Cardiac fibroblast (primary cell): ENCODE results near the gene MGLL.

Source experiments
- DNase-seq, 2 donors: peaks; one replicate each; pipeline versions ENCODE4 v3.0.0 to v3.0.0-alpha.2; 2010; ENCODE audit warnings: low read depth in 2 of 2
- H3K4me3 ChIP-seq, 2 donors: replicated peaks in 1 of 2; 1 replicate in 1 of 2; 2 replicates in 1 of 2; pipeline ENCODE4 v1.5.1; 2011; ENCODE audit warnings: low read depth in 2 of 2, low read length in 2 of 2, mild to moderate bottlenecking in 2 of 2, moderate library complexity in 1 of 2
- TF ChIP-seq, protein P1 (sequence below): IDR thresholded peaks from one replicate; pipeline ENCODE4 v1.5.1; 2011; ENCODE audit warnings: low read depth, mild to moderate bottlenecking, low read length, inconsistent platforms

The MGLL gene

DNA sequence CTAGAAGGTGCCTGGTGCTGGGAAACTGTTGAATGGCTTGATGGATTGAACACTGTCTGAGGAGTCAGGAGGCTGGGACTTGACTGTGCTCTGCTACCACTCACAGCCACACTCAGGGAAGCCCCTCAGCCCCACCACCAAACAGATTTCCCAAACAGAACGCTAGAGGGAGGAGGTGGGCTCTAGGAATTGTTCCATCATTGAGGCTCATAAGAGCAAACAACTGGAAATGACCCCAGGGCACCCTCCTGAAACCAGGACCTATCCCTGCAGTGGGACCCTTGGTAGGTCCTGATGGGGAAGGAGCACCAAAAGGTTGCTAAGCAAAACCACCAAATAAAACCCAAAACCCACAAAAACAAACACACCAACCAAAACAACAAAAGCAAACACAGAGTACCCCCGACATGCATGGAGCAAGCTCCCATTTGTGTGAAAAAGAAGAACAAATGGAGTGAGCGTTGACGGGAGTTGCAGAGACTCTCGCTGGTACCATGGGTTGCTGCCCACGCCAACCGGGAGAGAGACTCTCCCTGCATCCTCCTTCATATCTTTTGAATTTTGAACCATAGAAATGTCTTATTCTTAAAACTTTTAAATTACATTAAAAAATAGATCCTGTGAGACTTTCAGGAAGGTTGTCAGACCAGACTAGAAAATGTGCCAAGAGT lies 103.9 kb downstream of the MGLL start:
- no peak overlapping the region for H3K4me3 ChIP-seq
- TF ChIP-seq, protein P1, sequence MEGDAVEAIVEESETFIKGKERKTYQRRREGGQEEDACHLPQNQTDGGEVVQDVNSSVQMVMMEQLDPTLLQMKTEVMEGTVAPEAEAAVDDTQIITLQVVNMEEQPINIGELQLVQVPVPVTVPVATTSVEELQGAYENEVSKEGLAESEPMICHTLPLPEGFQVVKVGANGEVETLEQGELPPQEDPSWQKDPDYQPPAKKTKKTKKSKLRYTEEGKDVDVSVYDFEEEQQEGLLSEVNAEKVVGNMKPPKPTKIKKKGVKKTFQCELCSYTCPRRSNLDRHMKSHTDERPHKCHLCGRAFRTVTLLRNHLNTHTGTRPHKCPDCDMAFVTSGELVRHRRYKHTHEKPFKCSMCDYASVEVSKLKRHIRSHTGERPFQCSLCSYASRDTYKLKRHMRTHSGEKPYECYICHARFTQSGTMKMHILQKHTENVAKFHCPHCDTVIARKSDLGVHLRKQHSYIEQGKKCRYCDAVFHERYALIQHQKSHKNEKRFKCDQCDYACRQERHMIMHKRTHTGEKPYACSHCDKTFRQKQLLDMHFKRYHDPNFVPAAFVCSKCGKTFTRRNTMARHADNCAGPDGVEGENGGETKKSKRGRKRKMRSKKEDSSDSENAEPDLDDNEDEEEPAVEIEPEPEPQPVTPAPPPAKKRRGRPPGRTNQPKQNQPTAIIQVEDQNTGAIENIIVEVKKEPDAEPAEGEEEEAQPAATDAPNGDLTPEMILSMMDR: no peak
- DNase-seq: no peak

DNA sequence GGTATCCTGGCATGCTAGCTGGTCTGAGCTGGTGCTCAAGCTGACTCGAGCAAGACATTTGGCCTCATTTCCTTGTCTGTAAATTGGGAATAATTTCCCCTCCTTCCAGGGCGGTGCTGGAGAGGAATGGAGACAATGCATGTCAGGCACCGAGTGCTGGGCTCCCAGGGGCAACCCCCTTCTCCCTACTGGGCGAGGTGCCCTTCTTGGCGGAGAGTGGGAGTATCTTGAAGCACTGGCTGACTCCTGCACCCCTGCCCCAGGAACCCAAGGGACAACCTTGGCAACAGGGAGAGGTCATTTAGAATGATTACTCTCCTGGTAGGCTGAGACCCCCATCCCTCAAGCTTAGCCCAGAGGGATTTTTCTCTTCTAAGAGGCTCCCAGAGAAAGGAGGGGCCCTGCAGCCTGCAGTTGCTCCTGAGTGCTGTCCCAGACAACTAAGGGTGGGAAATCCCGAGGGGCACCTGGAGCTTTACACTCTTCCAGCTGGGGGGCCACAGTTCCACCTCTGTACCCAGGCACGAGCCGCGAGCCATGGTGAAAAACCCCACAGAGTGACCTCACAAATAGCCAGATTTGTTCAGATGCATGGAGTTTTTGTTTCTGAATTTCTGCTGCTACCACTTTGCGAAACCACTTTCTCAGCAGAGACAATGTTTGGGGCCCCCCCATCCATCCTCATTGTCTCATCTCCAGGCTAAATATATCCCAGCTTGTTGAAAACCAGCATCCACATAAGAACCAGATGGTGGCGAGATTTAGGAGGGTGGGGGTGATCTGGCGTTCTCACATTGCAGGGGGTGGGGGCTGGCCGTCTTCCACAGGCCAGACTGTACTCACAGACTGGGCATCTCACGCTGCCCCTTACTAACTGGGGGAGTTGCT lies 104.7 kb downstream of the MGLL start:
- H3K4me3 ChIP-seq: no peak overlapping the region
- DNase-seq: no peak
- TF ChIP-seq, protein P1: no peak

GRCh38 chr3:127716384-127716783 lies 105.9 kb downstream of the MGLL start:
- DNase-seq: no peak
- TF ChIP-seq, protein P1: no peak
- H3K4me3 ChIP-seq: no peak overlapping the region

GRCh38 chr3:127715532-127715931 lies 106.8 kb downstream of the MGLL start:
- H3K4me3 ChIP-seq: no peak overlapping the region
- TF ChIP-seq, protein P1: no peak
- DNase-seq: no peak

DNA sequence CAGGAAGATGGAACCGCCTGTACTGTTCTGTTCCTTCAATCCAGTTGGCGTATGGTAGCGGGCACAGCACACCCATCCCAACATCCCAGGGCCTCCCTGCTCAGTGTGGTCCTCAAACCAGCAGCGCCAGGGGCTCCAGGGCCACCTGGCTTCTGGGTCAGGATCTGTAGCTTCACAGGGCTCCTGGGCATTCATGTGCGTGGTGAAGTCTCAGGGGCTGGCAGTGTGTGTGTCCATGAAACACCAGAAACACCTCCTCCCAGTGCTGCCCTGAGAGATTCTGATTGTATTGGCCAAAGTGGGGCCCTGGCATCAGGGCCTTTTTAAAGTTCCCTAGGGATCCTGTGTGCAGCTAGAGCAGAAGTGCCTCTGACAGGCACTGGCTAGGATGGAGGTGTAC lies 107.4 kb downstream of the MGLL start:
- H3K4me3 ChIP-seq: no peak overlapping the region
- no peak for DNase-seq
- TF ChIP-seq, protein P1: no peak

GRCh38 chr3:127714125-127714571 lies 108.2 kb downstream of the MGLL start:
- no peak overlapping the region for H3K4me3 ChIP-seq
- DNase-seq: peak in 1 of 2 donors; percentile 47
- TF ChIP-seq, protein P1: no peak
